Activated CD4-positive, alpha-beta T cell treated with anti-CD3 and anti-CD28 coated beads, Interleukin-2, amount 10 ng/mL, durations not matched to agents 24 days and 14 days (primary cell): ENCODE measurements around the gene NEK1. TPM values are rescaled to one million over a fixed set of nuclear protein-coding genes. Genes with fewer than 3 reads are reported as not detected.
"Not testable (repeated sequence)": the region's sequence is repeated elsewhere in the genome, so short reads cannot be mapped to it uniquely, and the experiment has no call there.

ENCODE experiments used
- DNase-seq: peaks from one replicate; pipeline ENCODE4 v3.0.0; 2022
- H3K27ac Mint-ChIP-seq: one replicate; pipeline ENCODE4 v1.8.0; 2022; ENCODE audit warnings: mild to moderate bottlenecking, mixed read lengths
- H3K27me3 Mint-ChIP-seq: one replicate; pipeline ENCODE4 v1.8.0; 2022; ENCODE audit warnings: mixed read lengths
- H3K36me3 Mint-ChIP-seq: one replicate; pipeline ENCODE4 v1.8.0; 2022; ENCODE audit warnings: low read depth, mild to moderate bottlenecking, mixed read lengths
- H3K4me1 Mint-ChIP-seq: one replicate; pipeline ENCODE4 v1.8.0; 2021; ENCODE audit warnings: mixed read lengths
- H3K4me3 Mint-ChIP-seq: one replicate; pipeline ENCODE4 v1.8.0; 2022; ENCODE audit warnings: mild to moderate bottlenecking, moderate library complexity, mixed read lengths
- H3K9me3 Mint-ChIP-seq: one replicate; pipeline ENCODE4 v1.8.0; 2021; ENCODE audit warnings: mixed read lengths
- intact Hi-C: fragments of 100-400 bp; cut with micrococcal nuclease; formaldehyde crosslinking; loops from one replicate; pipeline ENCODE4 v1.15.1; 2023
- total RNA-seq: library from RNA; stranded (reverse); gene quantifications from 2 replicates; pipeline ENCODE4 v1.2.3, GENCODE V29; 2022

Gene NEK1
- total RNA-seq, 1 donor from 2014 or later, result 11.1 TPM

DNA sequence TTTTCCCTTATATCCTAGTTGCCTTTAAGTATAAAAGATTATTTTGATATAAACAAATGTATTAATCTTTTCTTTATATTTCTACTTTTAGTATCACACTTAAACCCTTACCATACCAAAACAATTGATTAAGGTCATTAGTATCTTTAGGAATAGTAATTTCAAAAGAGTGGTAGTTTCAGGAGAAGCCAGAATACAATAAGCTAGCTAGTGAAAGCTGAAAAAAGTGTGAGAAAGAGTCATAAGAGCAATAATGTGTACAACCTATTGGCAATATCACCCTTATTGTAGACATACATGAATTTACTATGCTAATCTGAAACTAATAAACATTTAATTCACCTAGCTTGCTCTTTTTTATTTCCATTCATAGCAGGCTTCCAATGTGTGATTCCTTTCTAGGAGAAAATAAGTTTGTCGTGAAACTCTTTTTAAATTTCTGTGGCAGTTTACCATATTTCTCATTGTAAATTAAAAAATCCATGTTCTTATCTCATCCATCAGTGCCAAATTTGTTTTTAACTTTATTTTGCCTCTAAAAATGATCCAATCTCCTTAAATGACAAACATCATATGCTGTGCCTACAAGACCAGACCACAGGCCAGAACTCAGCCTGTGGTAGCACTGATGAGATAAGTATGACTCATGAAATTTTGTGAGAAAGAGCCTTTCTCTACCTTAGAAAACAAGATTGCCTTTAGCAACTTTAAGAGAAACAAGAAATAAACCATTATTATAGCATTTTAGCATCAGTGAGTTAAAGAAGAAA is 8.1 kb downstream of the NEK1 start:
- Mint-ChIP-seq H3K27me3 (no peaks in the 10 kb centered on the region), H3K36me3 (peaks cover 11% of the 10 kb centered on the region), H3K4me3 (no peak overlapping the region), H3K27ac (peak overlapping the region; percentile 6), H3K4me1 (peaks cover 20% of the 10 kb centered on the region), H3K9me3 (no peaks in the 10 kb centered on the region)
- intact Hi-C loops, result no loop called here
- no peak for DNase-seq

DNA sequence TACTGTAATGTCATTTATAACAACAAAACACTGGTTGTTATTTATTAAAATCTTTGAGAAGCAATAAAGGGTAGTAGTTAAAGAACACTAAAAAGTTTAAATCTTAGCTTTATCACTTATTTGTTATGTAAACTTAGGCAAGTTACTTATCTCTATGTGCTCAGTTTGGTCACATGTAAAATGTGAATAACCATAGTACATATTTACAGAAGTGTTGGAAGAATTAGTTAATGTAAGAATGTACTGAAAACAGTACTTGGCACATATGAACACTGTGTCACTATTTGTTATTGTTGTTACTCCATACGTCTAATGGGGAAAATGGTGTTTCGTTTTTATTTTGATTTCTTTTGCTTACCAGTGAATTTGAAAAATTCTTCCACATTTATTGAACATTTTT is 9.1 kb downstream of the NEK1 start:
- intact Hi-C loops, result no loop called here
- Mint-ChIP-seq H3K4me3 (no peak overlapping the region), H3K36me3 (peaks cover 11% of the 10 kb centered on the region), H3K4me1 (peaks cover 20% of the 10 kb centered on the region), H3K27ac (no peak overlapping the region), H3K9me3 (no peaks in the 10 kb centered on the region), H3K27me3 (no peaks in the 10 kb centered on the region)
- no peak for DNase-seq

DNA sequence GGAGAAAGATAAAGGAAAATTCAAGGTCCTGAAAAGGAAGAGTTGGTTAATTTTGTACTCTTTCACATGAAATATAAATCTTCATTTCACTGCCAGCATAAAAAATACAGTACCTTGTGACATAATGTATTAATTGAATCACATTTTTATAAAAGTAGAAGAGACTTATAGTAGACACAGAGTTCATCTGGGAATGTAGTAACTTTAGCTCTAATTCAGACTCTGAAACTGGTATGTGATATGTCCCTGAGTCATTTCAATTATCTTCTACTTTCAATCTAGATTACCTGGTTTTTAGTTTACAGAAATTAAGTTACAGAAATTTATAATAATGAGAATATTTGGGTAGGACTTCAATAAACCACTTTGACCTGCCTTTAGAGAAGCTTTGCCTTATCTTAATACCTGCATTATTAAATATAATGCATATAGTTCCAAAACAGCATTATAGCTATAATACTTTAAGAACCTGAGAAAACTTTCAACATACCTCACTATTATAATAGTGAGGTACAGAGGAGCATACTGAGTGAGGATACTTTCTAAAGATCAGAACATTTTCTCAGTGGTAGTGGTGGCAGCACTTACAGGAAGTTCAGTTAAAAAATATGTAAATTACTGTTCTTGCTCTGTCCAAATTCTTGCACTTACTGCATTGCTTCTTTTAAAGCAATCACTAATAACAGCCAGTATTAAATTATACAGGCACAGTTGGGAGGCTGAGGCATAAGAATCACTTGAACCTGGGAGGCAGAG is 11.2 kb downstream of the NEK1 start:
- H3K27ac Mint-ChIP-seq, result no peak overlapping the region
- intact Hi-C loops, result no loop called here
- H3K27me3 Mint-ChIP-seq, result no peaks in the 10 kb centered on the region
- DNase-seq, result no peak
- H3K4me3 Mint-ChIP-seq, result no peak overlapping the region
- H3K4me1 Mint-ChIP-seq, result peaks cover 16% of the 10 kb centered on the region
- peaks cover 10% of the 10 kb centered on the region for H3K36me3 Mint-ChIP-seq
- H3K9me3 Mint-ChIP-seq, result no peaks in the 10 kb centered on the region

DNA sequence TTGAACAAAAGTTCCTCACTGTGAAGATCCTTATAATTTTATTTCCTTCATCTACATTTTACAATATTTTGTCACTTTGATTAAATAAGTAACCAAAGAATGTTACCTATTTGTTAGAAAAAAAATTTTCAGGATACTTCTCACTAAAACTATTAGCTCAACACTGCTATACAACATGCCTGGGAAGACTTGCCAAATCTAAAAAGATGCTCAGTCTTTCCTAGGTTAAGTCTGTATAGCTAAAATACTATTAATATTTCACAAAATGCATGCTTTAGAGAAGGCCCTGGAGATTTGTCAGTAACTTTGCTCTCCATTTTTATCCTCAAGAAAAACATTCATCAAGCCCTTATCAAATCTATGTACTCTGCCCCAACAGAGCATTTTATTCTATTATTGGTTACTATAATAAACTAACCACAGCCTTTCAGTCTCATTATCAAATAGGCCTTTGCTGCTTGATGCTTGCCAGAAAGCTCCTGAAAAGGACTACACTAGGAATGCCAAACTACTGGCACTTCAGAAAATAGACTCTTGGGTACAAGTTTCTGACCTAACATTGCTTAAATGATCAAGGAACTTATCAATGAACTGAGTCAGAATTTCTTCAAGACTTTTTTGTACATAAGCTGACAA is 17.7 kb downstream of the NEK1 start:
- no peak for DNase-seq
- Mint-ChIP-seq H3K4me3 (no peak overlapping the region), H3K9me3 (no peaks in the 10 kb centered on the region), H3K36me3 (peaks cover 11% of the 10 kb centered on the region), H3K27ac (no peak overlapping the region), H3K4me1 (peaks cover 2% of the 10 kb centered on the region), H3K27me3 (no peaks in the 10 kb centered on the region)
- intact Hi-C loops, result no loop called here

DNA sequence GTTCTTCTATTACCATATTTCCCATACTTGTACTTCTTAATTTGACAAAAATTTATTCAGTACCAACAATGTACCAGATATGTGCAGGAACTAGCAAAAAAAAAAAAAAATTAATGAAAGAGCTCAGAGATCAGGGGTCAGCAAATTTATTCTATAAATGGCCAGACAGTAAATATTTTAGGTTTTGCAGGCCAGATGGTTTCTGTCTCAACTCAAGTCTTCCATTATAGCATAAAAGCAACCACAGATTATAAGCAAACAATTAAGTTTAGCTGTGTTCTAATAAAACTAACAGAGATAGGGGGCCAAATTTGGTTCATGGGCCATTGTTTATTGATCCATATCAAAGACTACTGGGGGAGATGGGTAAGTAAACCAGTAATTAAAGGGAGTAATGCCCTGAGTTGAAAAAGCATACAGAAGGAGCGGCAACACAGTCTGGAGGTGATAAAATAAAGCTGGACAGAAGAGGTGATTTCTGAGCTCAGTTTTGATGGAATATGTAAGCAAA is 19.3 kb downstream of the NEK1 start:
- Mint-ChIP-seq H3K36me3 (peaks cover 13% of the 10 kb centered on the region), H3K27me3 (no peaks in the 10 kb centered on the region), H3K27ac (no peak overlapping the region), H3K4me3 (no peak overlapping the region), H3K4me1 (peaks cover 2% of the 10 kb centered on the region), H3K9me3 (no peaks in the 10 kb centered on the region)
- no peak for DNase-seq
- intact Hi-C loops, result no loop called here

DNA sequence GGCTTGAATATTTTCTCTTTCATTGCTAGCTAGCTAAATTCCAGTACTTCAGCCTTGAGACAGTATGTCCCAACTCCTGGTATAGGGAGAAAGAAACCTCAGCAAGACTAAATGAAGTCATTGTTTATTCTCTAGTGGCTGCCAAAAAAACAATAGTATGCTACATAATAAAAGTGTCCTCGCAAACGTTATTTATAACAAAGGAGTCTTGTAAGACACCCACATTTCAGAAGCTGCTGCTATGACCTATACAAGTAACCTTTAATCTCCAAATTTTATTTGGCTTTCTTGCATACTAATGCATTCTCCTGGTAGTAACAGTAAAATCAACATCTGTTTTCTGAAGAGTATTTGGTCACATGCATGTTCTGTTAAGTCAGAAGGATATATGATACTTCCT is 28.8 kb downstream of the NEK1 start:
- Mint-ChIP-seq H3K9me3 (no peaks in the 10 kb centered on the region), H3K4me1 (peaks cover 4% of the 10 kb centered on the region), H3K27ac (no peak overlapping the region), H3K27me3 (no peaks in the 10 kb centered on the region), H3K4me3 (no peak overlapping the region), H3K36me3 (peaks cover 15% of the 10 kb centered on the region)
- no peak for DNase-seq
- intact Hi-C loops, result no loop called here

GRCh38 chr4:169582706-169583105 is 29.7 kb downstream of the NEK1 start:
- Mint-ChIP-seq H3K36me3 (peaks cover 15% of the 10 kb centered on the region), H3K9me3 (no peaks in the 10 kb centered on the region), H3K27me3 (no peaks in the 10 kb centered on the region), H3K27ac (no peak overlapping the region), H3K4me1 (peaks cover 4% of the 10 kb centered on the region), H3K4me3 (no peak overlapping the region)
- no peak for DNase-seq
- intact Hi-C loops, result no loop called here

- intact Hi-C loops, result no loop called here
- no peak overlapping the region for H3K4me3 Mint-ChIP-seq
- no peaks in the 10 kb centered on the region for H3K27me3 Mint-ChIP-seq
- H3K36me3 Mint-ChIP-seq, result peaks cover 15% of the 10 kb centered on the region
- peaks cover 4% of the 10 kb centered on the region for H3K4me1 Mint-ChIP-seq
- H3K9me3 Mint-ChIP-seq, result no peaks in the 10 kb centered on the region
- no peak for DNase-seq
- H3K27ac Mint-ChIP-seq, result no peak overlapping the region
Observed at GRCh38 chr4:169582203-169582602, 30.2 kb downstream of the NEK1 start.

- H3K4me3 Mint-ChIP-seq, result no peak overlapping the region
- H3K27ac Mint-ChIP-seq, result no peak overlapping the region
- peaks cover 24% of the 10 kb centered on the region for H3K36me3 Mint-ChIP-seq
- intact Hi-C loops, result no loop called here
- no peak for DNase-seq
- H3K4me1 Mint-ChIP-seq, result peaks cover 3% of the 10 kb centered on the region
- H3K9me3 Mint-ChIP-seq, result no peaks in the 10 kb centered on the region
- H3K27me3 Mint-ChIP-seq, result no peaks in the 10 kb centered on the region
Observed at GRCh38 chr4:169573889-169574288, 38.5 kb downstream of the NEK1 start.

GRCh38 chr4:169571435-169571834 is 40.9 kb downstream of the NEK1 start:
- peaks cover 26% of the 10 kb centered on the region for H3K36me3 Mint-ChIP-seq
- H3K4me1 Mint-ChIP-seq, result peaks cover 6% of the 10 kb centered on the region
- no peak overlapping the region for H3K27ac Mint-ChIP-seq
- H3K9me3 Mint-ChIP-seq, result no peaks in the 10 kb centered on the region
- H3K4me3 Mint-ChIP-seq, result no peak overlapping the region
- intact Hi-C loops, result no loop called here
- DNase-seq, result no peak
- no peaks in the 10 kb centered on the region for H3K27me3 Mint-ChIP-seq

GRCh38 chr4:169571012-169571411 is 41.4 kb downstream of the NEK1 start:
- H3K27ac Mint-ChIP-seq, H3K4me1 Mint-ChIP-seq, intact Hi-C loops, H3K9me3 Mint-ChIP-seq, DNase-seq, H3K27me3 Mint-ChIP-seq, H3K4me3 Mint-ChIP-seq: not testable (repeated sequence)
- peaks cover 27% of the 10 kb centered on the region for H3K36me3 Mint-ChIP-seq

GRCh38 chr4:169570266-169570665 is 42.1 kb downstream of the NEK1 start:
- H3K27me3 Mint-ChIP-seq, DNase-seq, H3K9me3 Mint-ChIP-seq, H3K27ac Mint-ChIP-seq, H3K4me1 Mint-ChIP-seq, H3K4me3 Mint-ChIP-seq, intact Hi-C loops: not testable (repeated sequence)
- H3K36me3 Mint-ChIP-seq, result peaks cover 23% of the 10 kb centered on the region

GRCh38 chr4:169569188-169569587 is 43.2 kb downstream of the NEK1 start:
- intact Hi-C loops, H3K9me3 Mint-ChIP-seq: not testable (repeated sequence)

GRCh38 chr4:169567916-169568315 is 44.5 kb downstream of the NEK1 start:
- H3K27me3 Mint-ChIP-seq, result no peaks in the 10 kb centered on the region
- intact Hi-C loops, result loop anchor here (2.0 kb wide), 1 partner anchor 647 kb away; no protein-coding TSS in a partner anchor

More at GRCh38 chr4:169569188-169569587, 43.2 kb downstream of the NEK1 start:
- not testable (repeated sequence) for H3K4me3 Mint-ChIP-seq, H3K27me3 Mint-ChIP-seq, H3K4me1 Mint-ChIP-seq, DNase-seq, H3K27ac Mint-ChIP-seq
- peaks cover 17% of the 10 kb centered on the region for H3K36me3 Mint-ChIP-seq

More at GRCh38 chr4:169567916-169568315, 44.5 kb downstream of the NEK1 start:
- no peak overlapping the region for H3K27ac Mint-ChIP-seq
- no peak for DNase-seq
- peaks cover 6% of the 10 kb centered on the region for H3K4me1 Mint-ChIP-seq
- peaks cover 9% of the 10 kb centered on the region for H3K36me3 Mint-ChIP-seq
- H3K4me3 Mint-ChIP-seq, result no peak overlapping the region
- H3K9me3 Mint-ChIP-seq, result no peaks in the 10 kb centered on the region
